ENCODE data around the gene AP2A1.
"Not testable (repeated sequence)": the region's sequence is repeated elsewhere in the genome, so short reads cannot be mapped to it uniquely, and the experiment has no call there.

Gene AP2A1

GRCh38 chr19:49766930-49767299 lies at the start of gene AP2A1:
Gene AP2A1 (plus strand): TSS chr19:49767001. CDS start chr19:49767134, 133 bp downstream.
- no peak for DNase-seq (ENCODE audit: low read depth)

- no peak for DNase-seq (ENCODE audit: low read depth)
Observed at GRCh38 chr19:49718511-49718910, 48.3 kb upstream of the AP2A1 start.

DNA sequence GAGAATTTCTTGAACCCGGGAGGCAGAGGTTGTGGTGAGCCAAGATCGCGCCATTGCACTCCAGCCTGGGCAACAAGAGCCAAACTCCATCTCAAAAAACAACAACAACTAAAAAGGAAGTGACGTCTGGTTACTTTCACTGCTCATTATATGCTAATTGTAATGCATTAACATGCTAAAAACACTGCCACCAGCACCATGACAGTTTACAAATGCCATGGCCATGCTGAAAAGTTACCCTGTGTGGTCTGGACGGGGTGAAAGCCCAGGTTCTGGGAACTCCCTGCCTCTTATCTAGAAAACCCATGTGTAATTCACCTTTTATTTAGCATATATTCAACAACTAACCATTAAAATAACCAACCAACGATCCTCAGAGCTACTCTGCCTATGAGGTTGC lies 47.8 kb upstream of the AP2A1 start:
- DNase-seq (ENCODE audit: low read depth), result no peak

GRCh38 chr19:49719420-49719819 lies 47.4 kb upstream of the AP2A1 start:
- not testable (repeated sequence) for DNase-seq (ENCODE audit: low read depth)

GRCh38 chr19:49727217-49728030 lies 39.4 kb upstream of the AP2A1 start:
- no peak for DNase-seq (ENCODE audit: low read depth)

GRCh38 chr19:49730166-49730565 lies 36.6 kb upstream of the AP2A1 start:
- no peak for DNase-seq (ENCODE audit: low read depth)

GRCh38 chr19:49738268-49738667 lies 28.5 kb upstream of the AP2A1 start:
- DNase-seq (ENCODE audit: low read depth), result no peak

DNA sequence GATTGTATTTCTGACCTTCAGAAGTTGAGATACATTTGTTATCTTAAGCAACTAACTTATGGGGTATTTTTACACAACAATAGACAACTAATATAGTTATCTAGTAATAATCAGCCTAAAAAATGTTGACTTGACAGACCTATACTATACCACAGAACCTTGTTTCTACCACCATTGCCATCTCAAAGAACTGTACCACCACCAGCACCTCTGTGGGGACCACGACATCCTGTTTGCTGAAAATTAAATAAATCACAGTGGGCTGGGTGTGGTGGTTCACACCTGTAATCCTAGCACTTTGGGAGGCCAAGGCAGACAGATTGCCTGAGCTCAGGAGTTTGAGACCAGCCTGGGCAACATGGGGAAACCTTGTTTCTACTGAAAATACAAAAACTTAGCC lies 27.7 kb upstream of the AP2A1 start:
- no peak for DNase-seq (ENCODE audit: low read depth)

DNA sequence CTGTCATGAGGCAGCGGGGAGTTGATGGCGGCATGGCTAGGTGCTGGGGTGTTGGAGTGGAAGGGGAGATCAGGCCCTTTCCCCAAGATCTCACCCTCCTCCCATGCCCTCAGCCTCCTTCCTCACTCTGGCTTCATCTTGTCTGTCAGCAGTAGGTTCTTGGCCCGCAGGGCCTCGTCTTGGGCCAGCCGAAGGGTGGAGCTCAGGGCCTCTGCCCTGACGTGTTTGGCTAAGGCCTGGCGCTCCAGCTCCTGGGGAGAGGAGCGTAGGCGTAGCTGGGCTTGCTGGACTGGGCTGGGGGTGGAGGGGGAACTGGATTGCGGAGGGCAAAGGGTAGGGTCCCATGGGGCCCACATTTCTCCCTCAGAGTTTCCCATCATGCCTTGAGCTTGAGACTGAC lies 26.9 kb upstream of the AP2A1 start:
- DNase-seq (ENCODE audit: low read depth), result no peak

- DNase-seq (ENCODE audit: low read depth), result no peak
Observed at GRCh38 chr19:49741210-49741844, 25.5 kb upstream of the AP2A1 start.

DNA sequence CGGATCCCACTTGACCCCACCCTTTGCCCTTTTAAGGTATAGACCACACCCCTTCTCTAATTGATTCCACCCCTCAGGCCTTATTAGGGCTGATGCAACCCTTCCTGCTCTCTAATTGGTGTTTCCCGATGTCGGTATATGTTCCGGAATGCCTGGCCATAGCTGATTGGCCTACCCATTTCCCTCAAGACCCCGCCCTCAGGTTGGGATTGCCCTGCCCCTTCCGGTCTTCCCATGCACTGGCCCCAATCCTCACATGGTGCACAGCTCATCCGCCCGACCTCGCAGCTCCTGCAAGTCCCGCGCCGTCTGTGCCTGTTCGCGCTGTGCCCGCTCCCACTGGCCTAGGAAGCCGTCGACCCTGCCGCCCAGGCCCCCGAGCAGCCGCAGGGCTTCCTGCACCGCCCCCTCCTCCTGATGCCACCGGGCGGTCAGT lies 21.8 kb upstream of the AP2A1 start:
- DNase-seq (ENCODE audit: low read depth), result no peak

DNA sequence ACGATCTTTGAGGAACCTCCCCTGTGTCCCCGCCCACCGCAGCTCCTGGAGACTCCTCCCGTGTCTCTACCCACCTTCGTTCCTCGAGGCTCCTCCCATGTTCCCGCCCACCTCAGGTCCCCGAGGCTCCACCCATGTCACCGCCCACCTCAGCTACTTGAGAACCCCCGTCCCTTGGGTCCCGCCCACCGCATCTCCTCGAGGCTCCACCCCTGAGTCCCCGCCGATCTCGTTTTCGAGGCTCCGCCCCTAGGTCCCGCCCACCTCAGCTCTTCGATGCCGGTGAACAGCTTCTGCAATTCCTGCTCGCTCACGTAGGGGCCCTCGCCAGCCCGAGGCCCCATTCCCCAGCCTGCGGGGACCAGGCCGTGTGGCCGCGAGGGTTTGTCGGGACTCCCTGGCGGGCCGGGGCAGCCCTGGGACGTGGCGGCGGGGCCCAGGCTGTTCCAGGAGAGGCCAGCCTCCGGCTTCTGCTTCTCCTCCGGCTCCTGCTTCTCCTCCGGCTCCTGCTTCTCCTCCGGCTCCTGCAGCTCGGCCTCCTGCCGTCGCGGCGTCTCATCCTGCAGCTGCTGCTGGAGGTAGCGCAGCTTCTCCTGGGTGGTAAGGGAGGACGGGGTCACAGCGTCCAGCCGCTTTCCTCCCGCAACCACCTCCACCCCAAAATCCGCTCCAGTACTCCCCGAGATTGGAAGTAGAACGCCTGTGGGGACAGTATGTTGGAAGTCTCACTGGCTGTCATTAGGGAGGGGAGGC lies 20.4 kb upstream of the AP2A1 start:
- peak; percentile 34 for DNase-seq (ENCODE audit: low read depth)

- no peak for DNase-seq (ENCODE audit: low read depth)
Observed at GRCh38 chr19:49749055-49749716, 17.6 kb upstream of the AP2A1 start.

GRCh38 chr19:49749771-49750170 lies 17.0 kb upstream of the AP2A1 start:
- no peak for DNase-seq (ENCODE audit: low read depth)

GRCh38 chr19:49752701-49753100 lies 14.1 kb upstream of the AP2A1 start:
- DNase-seq (ENCODE audit: low read depth), result no peak

DNA sequence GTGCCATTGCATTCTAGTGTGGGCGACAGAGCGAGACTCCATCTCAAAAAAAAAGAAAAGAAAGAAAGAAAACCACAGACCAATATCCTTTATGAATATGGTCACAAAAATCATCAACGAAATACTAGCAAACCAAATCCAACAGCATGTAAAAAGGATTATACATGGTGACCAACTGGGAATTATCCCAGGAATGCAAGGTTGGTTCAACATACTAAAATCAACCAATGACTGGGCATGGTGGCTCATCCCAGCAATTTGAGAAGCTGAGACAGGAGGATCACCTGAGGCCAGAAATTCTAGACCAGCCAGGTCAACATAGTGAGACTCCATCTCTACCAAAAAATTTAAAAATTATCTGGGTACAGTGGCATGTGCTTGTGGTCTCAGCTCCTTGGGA lies 10.8 kb upstream of the AP2A1 start:
- DNase-seq (ENCODE audit: low read depth), result no peak

DNA sequence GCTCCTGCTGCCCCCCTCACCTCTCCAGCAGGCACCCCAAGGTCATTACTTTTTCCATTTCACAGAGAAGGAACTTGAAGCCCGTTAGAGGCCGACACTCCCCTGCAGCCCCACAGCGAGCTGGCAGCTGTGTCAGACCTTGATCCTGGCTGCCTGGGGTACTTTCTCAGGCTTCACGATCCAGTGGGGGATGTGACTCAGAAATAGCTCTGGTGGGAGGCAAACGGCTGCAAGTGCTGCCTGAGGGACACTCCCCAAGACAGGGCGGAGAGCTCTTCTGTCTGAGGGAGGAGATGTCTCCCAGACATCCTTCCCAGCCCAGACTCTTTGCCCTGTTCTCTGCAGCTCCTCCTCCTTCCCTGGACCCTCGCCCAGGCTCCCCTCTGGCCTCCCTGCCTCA lies 8.5 kb upstream of the AP2A1 start:
- DNase-seq (ENCODE audit: low read depth), result no peak

DNA sequence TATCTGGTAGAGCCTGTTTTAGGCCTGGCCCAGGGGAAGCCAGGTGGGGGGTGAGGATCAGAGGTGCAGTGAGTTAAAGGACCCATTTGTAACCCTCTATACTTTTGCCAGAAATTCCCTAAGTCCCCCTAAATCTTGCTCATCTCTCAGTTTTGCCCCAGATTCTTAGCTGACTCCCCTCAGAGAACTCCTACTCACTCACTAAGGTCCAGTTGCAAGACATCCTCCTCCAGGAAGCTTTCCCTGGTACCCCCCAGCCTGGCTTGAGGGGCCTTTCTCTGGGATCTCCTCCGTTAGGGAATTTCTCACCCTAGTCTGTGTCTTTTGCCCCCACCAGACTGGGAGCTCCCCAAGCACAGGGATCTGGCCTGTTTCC lies 5.6 kb upstream of the AP2A1 start:
- DNase-seq (ENCODE audit: low read depth), result no peak

DNA sequence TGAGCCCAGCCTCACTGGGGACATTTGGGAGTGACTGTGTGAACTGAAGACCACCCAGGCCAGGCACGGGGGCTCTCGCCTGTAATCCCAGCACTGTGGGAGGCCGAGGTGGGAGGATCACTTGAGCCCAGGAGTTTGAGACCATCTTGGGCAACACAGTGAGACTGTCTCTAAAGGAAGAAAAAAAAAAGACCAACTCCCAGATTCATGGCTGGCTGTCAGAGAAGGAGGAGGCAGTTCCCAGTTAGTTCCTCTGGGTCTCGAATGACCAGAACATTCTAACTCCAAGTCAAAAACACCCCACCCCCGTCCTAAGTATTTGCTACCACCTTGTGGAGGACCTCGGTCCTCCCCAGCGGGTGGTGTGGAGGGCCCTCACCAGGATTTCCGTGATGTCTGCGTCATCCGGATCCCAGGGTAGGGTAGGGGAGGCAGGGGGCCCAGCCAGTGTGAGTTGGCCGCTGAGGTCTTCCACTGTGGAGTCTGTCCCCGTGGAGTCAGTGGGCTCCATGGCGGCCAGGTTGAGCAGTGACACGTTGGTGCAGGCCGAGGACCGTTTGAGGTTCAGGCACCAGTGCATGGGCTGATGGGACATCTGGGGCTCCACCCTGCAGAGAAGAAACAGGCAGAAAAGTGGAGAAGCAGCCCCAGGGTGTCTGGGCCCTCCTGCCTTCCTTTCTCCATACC lies 5.0 kb upstream of the AP2A1 start:
- DNase-seq (ENCODE audit: low read depth), result no peak

DNA sequence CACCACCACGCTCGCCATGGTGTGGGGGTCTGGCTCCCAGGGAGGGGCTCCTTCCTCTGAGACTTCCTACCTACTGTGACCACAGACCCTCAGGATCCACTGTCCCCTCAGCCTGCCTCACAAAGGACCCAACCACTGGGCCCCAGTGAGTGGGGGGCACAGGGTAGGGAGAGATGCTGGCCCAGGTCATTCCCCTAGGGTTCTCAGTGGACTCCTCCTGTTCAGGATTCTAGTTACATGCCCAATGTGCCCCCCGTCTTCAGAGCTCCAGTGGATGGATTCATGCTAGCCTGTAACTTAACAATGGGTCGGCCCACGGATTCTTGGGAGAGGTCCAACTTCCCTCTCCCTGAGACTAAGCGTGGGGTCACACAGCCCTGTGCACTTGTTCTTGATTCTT lies 3.6 kb upstream of the AP2A1 start, which contains the start of gene TSKS:
Gene TSKS, minus strand, starts transcription at position 77 of the 400 bp plus-strand sequence. Its CDS starts 59 bp downstream, at position 18.
- no peak for DNase-seq (ENCODE audit: low read depth)

GRCh38 chr19:49764341-49764740 lies 2.5 kb upstream of the AP2A1 start:
- DNase-seq (ENCODE audit: low read depth), result no peak

Data from stimulated activated CD8-positive, alpha-beta memory T cell treated with anti-CD3 and anti-CD28 coated beads, Interleukin-4, amount 100 ng/mL, for 24 hours (primary cell).